ENCODE data around the gene BCL2L11.
A peak's percentile ranks its signal among the peaks of the same experiment; 100 is the strongest.
"Not testable (repeated sequence)": the region's sequence is repeated elsewhere in the genome, so short reads cannot be mapped to it uniquely, and the experiment has no call there.

Gene BCL2L11, protein sequence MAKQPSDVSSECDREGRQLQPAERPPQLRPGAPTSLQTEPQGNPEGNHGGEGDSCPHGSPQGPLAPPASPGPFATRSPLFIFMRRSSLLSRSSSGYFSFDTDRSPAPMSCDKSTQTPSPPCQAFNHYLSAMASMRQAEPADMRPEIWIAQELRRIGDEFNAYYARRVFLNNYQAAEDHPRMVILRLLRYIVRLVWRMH

DNA sequence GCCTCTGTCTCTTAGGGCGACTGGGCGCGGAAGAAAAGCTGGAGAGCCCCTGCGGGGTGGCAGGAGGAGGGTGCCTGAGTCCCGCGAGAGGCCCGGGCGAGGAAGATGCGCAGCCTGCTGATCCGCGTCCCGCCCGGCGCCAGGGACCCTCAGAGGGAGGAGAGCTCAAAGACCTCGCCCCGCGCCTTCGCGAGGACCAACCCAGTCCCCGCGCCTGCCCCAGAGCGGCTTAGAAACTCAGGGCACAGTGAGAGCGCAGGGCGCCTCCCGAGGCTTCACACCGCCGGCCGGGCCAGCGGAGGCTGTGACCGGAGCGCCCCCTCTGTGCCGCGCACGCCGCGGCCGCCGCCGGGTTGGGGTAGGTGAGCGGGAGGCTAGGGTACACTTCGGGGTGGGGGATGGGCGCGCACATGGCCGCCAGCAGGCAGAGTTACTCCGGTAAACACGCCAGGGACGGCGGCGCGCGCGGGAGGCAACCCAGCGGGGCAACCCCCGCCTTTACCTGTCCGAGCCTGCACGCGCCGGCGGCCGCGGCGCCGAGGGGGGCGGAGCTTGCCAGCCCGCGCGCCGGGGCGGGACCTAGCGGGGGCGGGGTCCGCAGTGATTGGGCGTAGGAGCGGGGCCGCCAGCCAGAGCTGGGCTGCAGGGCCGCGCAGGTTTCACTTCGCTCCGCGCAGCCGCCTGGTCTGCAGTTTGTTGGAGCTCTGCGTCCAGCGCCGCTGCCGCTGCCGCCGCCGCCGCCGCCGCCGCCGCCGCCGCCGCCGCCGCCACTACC is at the start of gene BCL2L11:
BCL2L11 (plus strand) TSS at position 662 of the 775 bp plus-strand sequence. CDS start 2,832 bp downstream, outside the sequence.
- DNase-seq = peak; percentile 95

DNA sequence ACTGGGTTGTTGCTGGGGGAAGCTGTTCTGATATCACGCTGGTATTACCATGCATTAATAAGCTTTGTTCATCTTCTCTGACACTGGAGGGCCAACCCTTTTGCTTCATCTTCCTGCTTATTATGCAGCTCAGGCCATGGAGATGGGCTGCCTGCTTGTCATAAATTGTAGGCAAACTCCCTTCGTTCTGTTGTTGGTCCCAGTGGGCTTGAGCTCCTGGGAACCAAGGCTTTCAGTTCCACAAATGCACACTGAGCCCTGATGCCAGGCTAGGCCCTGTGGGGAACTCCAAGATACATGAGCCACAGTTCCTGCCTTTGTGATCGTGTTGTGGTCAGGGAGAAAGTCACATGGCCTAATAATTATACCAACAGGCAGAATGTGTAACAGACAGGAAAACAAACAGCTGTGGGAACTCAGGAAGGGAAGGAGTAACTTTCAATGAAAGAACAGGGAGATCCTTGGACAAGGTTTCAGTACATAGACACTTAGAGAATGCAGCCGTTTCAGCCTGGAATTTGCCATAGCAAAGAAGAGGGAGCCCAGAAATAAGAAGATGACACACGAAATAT is 49.0 kb upstream of the BCL2L11 start:
- DNase-seq = peak; percentile 67

GRCh38 chr2:111072220-111072871 is 48.4 kb upstream of the BCL2L11 start:
- DNase-seq = no peak

DNA sequence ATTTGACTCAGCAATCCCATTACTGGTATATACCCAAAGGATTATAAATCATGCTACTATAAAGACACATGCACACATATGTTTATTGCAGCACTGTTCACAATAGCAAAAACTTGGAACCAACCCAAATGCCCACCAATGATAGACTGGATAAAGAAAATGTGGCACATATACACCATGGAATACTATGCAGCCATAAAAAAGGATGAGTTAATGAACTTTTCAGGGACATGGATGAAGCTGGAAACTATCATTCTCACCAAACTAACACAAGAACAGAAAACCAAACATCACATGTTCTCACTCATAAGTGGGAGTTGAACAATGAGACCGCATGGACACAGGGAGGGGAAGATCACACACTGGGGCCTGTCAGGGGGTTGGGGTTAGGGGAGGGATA is 38.1 kb upstream of the BCL2L11 start:
- DNase-seq = not testable (repeated sequence)

DNA sequence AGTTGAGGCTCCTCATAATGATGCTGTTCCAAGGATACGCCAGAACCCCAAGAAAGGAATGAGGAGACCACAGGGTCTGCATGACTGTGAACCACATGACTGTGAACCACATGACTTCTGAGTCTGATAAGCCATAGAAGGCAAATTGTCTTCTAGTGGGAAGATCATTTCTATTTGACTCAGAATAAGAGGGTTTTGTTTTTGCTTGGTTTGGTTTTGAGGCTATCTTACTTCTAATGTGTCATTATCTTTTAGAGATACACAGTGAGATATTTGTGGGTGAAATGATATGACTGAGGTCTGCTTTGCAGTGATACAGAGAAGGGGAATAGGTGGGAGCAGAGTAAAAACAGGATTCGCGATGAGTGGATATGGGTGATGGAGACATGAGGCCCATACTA is 28.9 kb upstream of the BCL2L11 start:
- DNase-seq = no peak

- DNase-seq = no peak
Measured at GRCh38 chr2:111094691-111095090, 26.0 kb upstream of the BCL2L11 start.

DNA sequence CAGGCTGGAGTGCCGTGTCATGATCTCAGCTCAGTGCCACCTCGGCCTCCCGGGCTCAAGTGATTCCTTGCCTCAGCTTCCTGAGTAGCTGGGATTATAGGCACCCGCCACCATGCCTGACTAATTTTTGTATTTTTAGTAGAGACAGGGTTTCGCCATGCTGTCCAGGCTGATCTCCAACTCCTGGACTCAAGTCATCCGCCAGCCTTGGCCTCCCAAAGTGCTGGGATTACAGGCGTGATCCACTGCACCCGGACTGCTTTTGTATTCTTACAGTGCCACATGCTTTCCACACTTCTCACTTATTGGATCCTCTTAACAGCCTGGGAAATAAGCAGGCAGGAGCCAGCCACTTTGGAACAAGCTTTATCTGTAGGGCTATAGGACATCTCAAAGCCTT is 25.3 kb upstream of the BCL2L11 start:
- no peak for DNase-seq

DNA sequence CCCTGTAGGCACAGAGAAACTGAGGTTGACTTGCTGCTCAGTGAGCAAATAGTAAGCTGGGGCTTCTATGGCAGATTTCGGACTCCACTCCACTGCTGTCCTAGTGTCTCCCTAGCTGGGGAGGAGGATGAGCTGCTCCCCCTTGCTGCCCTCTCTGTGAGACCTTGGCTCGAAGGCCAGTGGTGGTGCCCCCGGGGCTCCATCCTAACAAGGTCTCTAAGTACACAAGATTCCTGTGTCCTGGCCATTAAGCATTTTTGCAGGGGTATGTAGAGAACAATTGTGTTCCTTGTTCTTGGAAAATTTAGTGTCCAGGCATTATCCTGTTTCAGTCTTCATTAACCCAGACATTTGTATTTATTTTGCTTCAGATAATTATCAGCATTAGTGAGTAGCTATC is 21.3 kb upstream of the BCL2L11 start:
- no peak for DNase-seq

DNA sequence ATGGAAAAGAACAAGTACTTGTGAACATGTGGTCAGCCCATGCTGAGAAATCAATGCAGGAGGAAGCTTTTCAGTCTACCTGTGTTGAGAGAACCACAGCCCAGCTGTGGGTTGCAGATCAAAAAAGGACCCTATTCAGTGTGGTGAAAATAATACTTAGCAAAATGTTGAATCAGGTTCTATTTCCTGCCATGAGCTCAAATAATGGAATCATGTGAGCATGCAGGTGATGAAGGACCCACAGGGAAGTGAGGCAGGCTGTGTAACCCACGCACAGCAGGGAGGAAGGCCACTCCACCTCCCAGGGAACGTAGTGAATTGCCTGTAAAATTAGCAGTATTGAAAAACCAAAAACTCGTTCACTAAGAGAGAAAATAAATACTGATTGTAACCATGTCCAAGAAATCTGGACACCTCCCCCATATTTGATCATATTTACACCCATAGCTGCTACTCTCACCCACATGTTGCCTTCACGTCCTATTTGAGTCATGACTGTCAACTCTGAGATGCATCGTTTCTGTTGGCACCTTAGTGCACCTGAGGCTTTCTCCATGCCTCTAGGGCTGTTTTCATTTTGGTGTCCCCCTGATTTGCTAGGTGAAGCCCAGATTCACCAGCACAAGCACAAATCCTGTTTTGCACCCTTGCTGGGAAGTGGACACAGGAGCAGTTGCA is 20.5 kb upstream of the BCL2L11 start:
- DNase-seq = peak; percentile 39

DNA sequence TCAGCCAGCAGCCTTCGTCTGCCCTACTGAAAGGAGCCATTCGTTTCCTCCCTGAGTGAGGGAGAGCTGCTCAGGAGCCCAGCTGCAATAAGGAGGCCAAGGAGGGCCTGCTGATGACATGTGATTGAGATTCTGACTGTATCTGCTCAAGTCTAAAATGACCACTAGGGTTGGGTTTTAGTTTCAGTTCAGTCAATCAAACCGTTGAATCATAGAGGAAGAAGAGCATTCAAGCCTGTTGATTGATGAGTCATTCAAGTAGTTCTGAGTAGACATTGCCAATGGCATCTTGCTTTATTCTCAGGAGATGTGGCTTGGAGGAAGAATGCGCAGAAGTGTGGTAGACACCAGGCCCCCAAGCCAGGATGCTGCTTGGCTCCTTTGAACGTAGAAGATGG is 19.9 kb upstream of the BCL2L11 start:
- DNase-seq = peak; percentile 9

GRCh38 chr2:111101592-111101991 is 19.1 kb upstream of the BCL2L11 start:
- no peak for DNase-seq

DNA sequence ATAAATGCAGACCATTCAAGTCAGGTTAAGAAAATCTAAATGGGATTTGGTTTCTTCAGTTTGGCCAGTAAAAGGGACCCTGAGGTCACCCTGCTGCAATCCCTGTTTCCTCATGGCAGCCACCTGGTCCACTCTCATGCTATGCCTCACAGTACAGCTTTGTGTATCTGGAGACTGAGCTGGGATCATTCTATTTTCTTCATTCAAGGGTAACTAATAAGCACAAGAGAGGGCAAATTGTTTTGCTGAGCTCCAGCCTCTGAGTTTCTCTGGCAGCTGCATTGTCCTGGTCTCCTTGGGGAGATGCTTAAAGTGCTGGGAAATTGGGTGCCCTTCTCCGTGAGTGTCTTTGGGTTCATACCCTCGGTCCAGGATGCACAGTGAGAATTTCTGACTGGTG is 18.5 kb upstream of the BCL2L11 start:
- no peak for DNase-seq

DNA sequence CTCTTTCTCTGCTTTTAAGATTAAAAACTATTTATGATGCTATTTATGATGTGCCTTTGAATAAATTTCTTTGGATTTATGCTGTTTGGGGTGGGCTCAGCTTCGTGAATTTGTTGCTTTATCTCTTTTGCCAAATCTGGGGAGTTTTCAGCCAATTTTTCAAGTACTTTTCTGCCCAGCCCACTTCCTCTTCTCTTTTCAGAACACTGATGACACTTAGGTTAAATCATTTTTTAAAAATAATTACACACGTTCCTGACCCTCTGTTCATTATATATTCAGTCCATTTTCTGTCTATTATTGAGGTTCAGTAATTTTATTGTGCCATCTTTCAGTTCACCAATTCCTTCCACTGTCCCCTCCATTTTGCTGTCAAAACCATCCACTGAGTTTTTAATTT is 14.8 kb upstream of the BCL2L11 start:
- no peak for DNase-seq

DNA sequence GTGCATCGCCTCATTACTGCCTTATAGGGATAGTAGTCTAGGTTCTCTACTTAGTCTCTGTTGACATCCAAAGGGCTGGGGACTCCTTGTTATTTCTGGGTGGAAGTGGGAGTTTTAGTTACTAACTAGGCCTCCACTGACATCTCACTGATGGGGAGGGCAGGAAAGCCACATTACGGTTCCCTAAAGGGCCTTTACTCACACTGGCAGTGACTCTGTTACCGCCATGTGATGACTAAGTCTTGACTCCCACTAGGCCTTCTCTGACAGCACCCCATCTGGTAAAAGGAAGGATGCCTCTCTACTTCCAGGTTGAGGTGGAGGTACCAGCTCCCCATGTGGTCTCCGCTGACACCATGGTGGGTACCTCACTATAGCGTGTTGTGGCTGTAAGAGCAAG is 14.0 kb upstream of the BCL2L11 start:
- DNase-seq = no peak

GRCh38 chr2:111108745-111109271 is 11.9 kb upstream of the BCL2L11 start:
- no peak for DNase-seq

DNA sequence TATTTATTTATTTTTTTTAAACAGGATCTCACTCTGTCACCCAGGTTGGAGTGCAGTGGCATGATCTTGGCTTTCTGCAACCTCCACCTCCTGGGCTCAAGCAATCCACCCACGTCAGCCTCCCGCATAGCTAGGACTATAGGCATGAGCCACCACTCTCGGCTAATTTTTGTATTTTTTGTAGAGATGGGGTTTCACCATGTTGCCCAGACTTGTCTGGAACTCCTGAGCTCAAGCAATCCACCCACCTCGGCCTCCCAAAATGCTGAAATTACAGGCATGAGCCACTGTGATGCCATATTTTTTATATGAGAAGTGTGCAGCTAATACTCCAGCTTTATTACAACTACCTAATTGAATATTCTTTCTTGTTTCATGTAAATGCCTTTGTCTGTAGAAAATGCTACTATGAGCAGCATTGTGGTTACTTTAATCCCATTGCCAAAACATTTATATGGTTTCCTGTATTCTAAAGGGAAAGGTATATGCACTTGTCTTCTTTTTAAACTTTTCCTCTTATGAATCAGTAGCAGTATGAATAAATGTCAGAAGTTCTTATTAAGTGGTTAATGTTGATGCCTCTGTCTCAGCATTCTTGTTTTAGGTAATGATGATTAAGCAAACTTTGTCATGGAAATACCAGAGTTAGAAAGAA is 9.5 kb upstream of the BCL2L11 start:
- DNase-seq = no peak

DNA sequence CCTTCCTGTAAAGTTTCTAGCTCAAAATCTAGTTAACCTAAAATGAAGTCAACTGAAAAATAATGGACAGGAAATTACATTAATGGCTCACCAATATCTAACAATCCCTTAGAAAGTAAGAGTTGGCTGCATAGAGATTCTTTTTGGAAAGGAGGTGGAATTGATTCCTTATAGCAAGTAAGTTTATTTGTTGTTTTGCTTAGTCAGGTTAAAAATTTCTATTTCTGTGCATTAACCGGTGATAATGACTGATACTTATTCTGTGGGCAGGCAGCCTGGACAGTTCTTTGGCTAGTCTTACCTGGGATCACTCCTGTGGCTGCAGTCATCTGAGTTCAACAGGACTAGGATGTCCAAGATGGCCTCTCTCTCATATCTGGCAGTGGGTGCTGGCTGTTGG is 6.9 kb upstream of the BCL2L11 start:
- no peak for DNase-seq

GRCh38 chr2:111116011-111116746 is 4.5 kb upstream of the BCL2L11 start:
- no peak for DNase-seq

- DNase-seq = peak; percentile 89
Measured at GRCh38 chr2:111116843-111117597, 3.7 kb upstream of the BCL2L11 start.

GRCh38 chr2:111117598-111118480 is 2.9 kb upstream of the BCL2L11 start:
- no peak for DNase-seq

All from NCI-H510A treated with DMSO at 0.1 percent for 48 hours (cell line).